GM12878 (cell line): ENCODE results near the gene ADGRF1. TPM values are rescaled to one million over a fixed set of nuclear protein-coding genes. Genes with fewer than 3 reads are reported as not detected.

Source experiments
- ATAC-seq: fragments of 200-7000 bp; cut with Tn5 transposase; 3 replicates; pipeline ENCODE4 v1.9.1; 2020; ENCODE audit warnings: mild to moderate bottlenecking, moderate library complexity
- BruUV-seq: library from RNA; stranded (reverse); fragments of 400-500 nt; replicated peaks from 2 replicates; lab custom pipeline; 2021; lab: Mats Ljungman, UMichigan
- CTCF ChIA-PET: fragments of 300-600 bp; sonication (Branson Sonifier 250); formaldehyde crosslinking; extraction: SDS; loops from one replicate; lab custom pipeline; 2021; ENCODE audit warnings: inconsistent platforms; lab: Yijun Ruan, JAX
- POLR2A ChIA-PET: fragments of 350-600 bp; formaldehyde crosslinking; extraction: SDS; loops from one replicate; lab custom pipeline; 2021; ENCODE audit warnings: inconsistent platforms; lab: Charles Lee
- RAD21 ChIA-PET: fragments of 300-600 bp; sonication (Branson Sonifier 250); formaldehyde crosslinking; loops from one replicate; lab custom pipeline; 2023; ENCODE audit warnings: antibody characterized with exemption; ENCODE audit not compliant: unreplicated experiment; lab: Charles Lee
- SMC1A ChIA-PET: fragments of 300-600 bp; sonication (Branson Sonifier 250); formaldehyde crosslinking; loops from one replicate; lab custom pipeline; 2023; ENCODE audit not compliant: unreplicated experiment, uncharacterized antibody; lab: Charles Lee
- DNase-seq: peaks from one replicate; pipeline ENCODE4 v3.0.0-alpha.2; 2011; ENCODE audit warnings: low read depth, low spot score
- FAIRE-seq: peaks from 3 replicates; lab custom pipeline; 2011; peaks lifted over from hg19 to GRCh38; lab: Jason Lieb, UNC
- H2AFZ ChIP-seq: 2 replicates; pipeline ENCODE4 v1.6.0; 2011; ENCODE audit warnings: low read depth, low read length, control low read depth; ENCODE audit not compliant: control insufficient read depth
- H3K27ac ChIP-seq: 2 replicates; pipeline ENCODE4 v1.5.1; 2011; ENCODE audit warnings: control low read depth; ENCODE audit not compliant: control insufficient read depth, insufficient read depth
- H3K27me3 ChIP-seq, 2 experiments: replicated peaks in 1 of 2; 2 replicates each; pipeline versions ENCODE4 v1.6.0 to v1.6.1; 2011; ENCODE audit warnings: low read length in 1 of 2; ENCODE audit not compliant: control insufficient read depth in 2 of 2, insufficient read depth in 2 of 2
- H3K36me3 ChIP-seq, 2 experiments: 2 replicates each; pipeline ENCODE4 v1.5.1; 2011; ENCODE audit warnings: low read length in 1 of 2; ENCODE audit not compliant: control insufficient read depth in 2 of 2, insufficient read depth in 2 of 2
- H3K4me1 ChIP-seq: 2 replicates; pipeline ENCODE4 v1.6.1; 2011; ENCODE audit warnings: mild to moderate bottlenecking, low read length, moderate library complexity, mixed read lengths; ENCODE audit not compliant: control insufficient read depth, insufficient read depth
- H3K4me2 ChIP-seq: 2 replicates; pipeline ENCODE4 v1.6.0; 2011; ENCODE audit warnings: control low read depth; ENCODE audit not compliant: control insufficient read depth, insufficient read depth
- H3K4me3 ChIP-seq: fragments of 200-600 bp; sonication (generic); 2 replicates; pipeline ENCODE4 v1.5.1; 2016
- H3K79me2 ChIP-seq: 2 replicates; pipeline ENCODE4 v1.6.0; 2011; ENCODE audit warnings: low read length; ENCODE audit not compliant: control insufficient read depth, insufficient read depth
- H3K9ac ChIP-seq: 2 replicates; pipeline ENCODE4 v1.8.0; 2011; ENCODE audit warnings: low read length, control low read depth, mixed read lengths; ENCODE audit not compliant: control insufficient read depth, insufficient read depth
- H3K9me3 ChIP-seq: replicated peaks from 3 replicates; pipeline ENCODE4 v1.5.1; 2011; ENCODE audit warnings: mild to moderate bottlenecking, low read length; ENCODE audit not compliant: control insufficient read depth, insufficient read depth
- H4K20me1 ChIP-seq: 2 replicates; pipeline ENCODE4 v1.6.0; 2011; ENCODE audit not compliant: control insufficient read depth, insufficient read depth
- ASH2L ChIP-seq: fragments of 300-600, 200-600 bp; sonication (generic); IDR thresholded peaks from 2 replicates; pipeline ENCODE4 v1.6.1; 2017; ENCODE audit warnings: low read depth, mild to moderate bottlenecking, borderline replicate concordance
- ATF7 ChIP-seq: fragments of 450-650 bp; IDR thresholded peaks from 2 replicates; pipeline ENCODE4 v1.6.1; 2016; ENCODE audit warnings: low read depth, mild to moderate bottlenecking
- CHD4 ChIP-seq: fragments of 200-600 bp; sonication (generic); IDR thresholded peaks from 2 replicates; pipeline ENCODE4 v1.6.1; 2016; ENCODE audit warnings: mild to moderate bottlenecking
- JUND ChIP-seq: IDR thresholded peaks from 2 replicates; pipeline ENCODE4 v1.6.1; 2012; ENCODE audit warnings: low read depth, mild to moderate bottlenecking, low read length, improper control_type of control experiment, moderate library complexity
- KDM1A ChIP-seq: fragments of 200-600 bp; sonication (generic); IDR thresholded peaks from 2 replicates; pipeline ENCODE4 v1.6.1; 2016; ENCODE audit warnings: borderline replicate concordance
- MYC ChIP-seq: IDR thresholded peaks from 2 replicates; pipeline ENCODE4 v1.6.1; 2011; ENCODE audit warnings: mild to moderate bottlenecking, low read length, moderate library complexity, inconsistent platforms; ENCODE audit not compliant: insufficient read depth, insufficient replicate concordance, insufficient read length, severe bottlenecking
- NFIC ChIP-seq: IDR thresholded peaks from 2 replicates; pipeline ENCODE4 v1.6.1; 2012; ENCODE audit warnings: low read depth, mild to moderate bottlenecking, inconsistent platforms, low read length, moderate library complexity
- NFYB ChIP-seq: IDR thresholded peaks from 2 replicates; pipeline ENCODE4 v1.6.1; 2011; ENCODE audit warnings: low read depth, mild to moderate bottlenecking, low read length, improper control_type of control experiment, moderate library complexity; ENCODE audit not compliant: insufficient read depth
- NKRF ChIP-seq: fragments of 450-650 bp; conservative IDR thresholded peaks from 2 replicates; pipeline ENCODE4 v1.6.1; 2017; ENCODE audit warnings: mild to moderate bottlenecking, moderate library complexity
- PAX5 ChIP-seq: IDR thresholded peaks from 2 replicates; pipeline ENCODE4 v1.6.1; 2011; ENCODE audit warnings: low read depth, low read length, borderline replicate concordance
- POLR2A ChIP-seq: IDR thresholded peaks from 2 replicates; pipeline ENCODE4 v1.6.1; 2011; ENCODE audit warnings: low read depth, mild to moderate bottlenecking, low read length
- SIN3A ChIP-seq: IDR thresholded peaks from 2 replicates; pipeline ENCODE4 v1.6.1; 2012; ENCODE audit warnings: low read depth, low read length, improper control_type of control experiment
- SIX5 ChIP-seq: IDR thresholded peaks from 2 replicates; pipeline ENCODE4 v1.6.1; 2011; ENCODE audit warnings: mild to moderate bottlenecking, low read depth, low read length, moderate library complexity; ENCODE audit not compliant: severe bottlenecking
- SREBF1 ChIP-seq: IDR thresholded peaks from 2 replicates; pipeline ENCODE4 v1.6.1; 2012; ENCODE audit warnings: mild to moderate bottlenecking, low read length
- SREBF2 ChIP-seq: IDR thresholded peaks from 2 replicates; pipeline ENCODE4 v1.6.1; 2012; ENCODE audit warnings: mild to moderate bottlenecking, low read length
- SUZ12 ChIP-seq: fragments of 200-600 bp; sonication (generic); IDR thresholded peaks from one replicate; pipeline ENCODE4 v1.6.1; 2018; ENCODE audit warnings: antibody characterized with exemption, mild to moderate bottlenecking; ENCODE audit not compliant: unreplicated experiment
- ZBTB11 ChIP-seq: fragments of 450-650 bp; formaldehyde crosslinking; IDR thresholded peaks from 2 replicates; pipeline ENCODE4 v1.5.0; 2022; ENCODE audit warnings: mild to moderate bottlenecking, missing genetic modification characterization
- WGBS: methylation state at CpG from one replicate; pipeline ENCODE4 v1.1.6; 2016; ENCODE audit warnings: low lambda C conversion rate; ENCODE audit not compliant: insufficient replicate concordance, insufficient coverage; ENCODE audit errors: missing lambda C conversion rate; 5-methylcytosine and 5-hydroxymethylcytosine counted together
- in situ Hi-C: fragments of 300-500 bp; cut with MboI; formaldehyde crosslinking; loops from 9 replicates; pipeline ENCODE4 v1.14.3; 2018; ENCODE audit warnings: mixed read lengths
- intact Hi-C: fragments of 100-400 bp; cut with micrococcal nuclease; formaldehyde crosslinking; loops from one replicate; pipeline ENCODE4 v1.14.2; 2022; ENCODE audit not compliant: unreplicated experiment
- polyA plus RNA-seq, 11 experiments: library from polyadenylated mRNA; depleted of rRNA in 4 of 11; unstranded in 6 of 11; stranded (reverse) in 5 of 11; fragments of >200 nt; fragmentation: Nextera tagmentation in 4 of 11; fragmentation: Illumina TruSeq in 1 of 11; extraction: Ambion mirVana in 4 of 11; extraction: Trizol in 1 of 11; gene quantifications; 1 replicate in 1 of 11; 2 replicates in 10 of 11; pipeline versions ENCODE4 v1.2.1 to v1.2.3, GENCODE V29; 2011 to 2016; ENCODE audit warnings: inconsistent platforms in 2 of 11, missing spikeins in 2 of 11, low read depth in 1 of 11
- total RNA-seq, 4 experiments: library from RNA; depleted of rRNA in 3 of 4; stranded (reverse); fragments of >200 nt in 3 of 4; fragmentation: Illumina TruSeq in 1 of 4; extraction: Trizol in 1 of 4; gene quantifications; 2 replicates each; pipeline versions ENCODE4 v1.2.1 to v1.2.3, GENCODE V29; 2013 to 2021

Gene ADGRF1
- total and polyA plus RNA-seq, 10 of the 15 experiments (the other 5 are each of a cell fraction or from before 2014, with no cell fraction given), result 0.05 TPM; not detected in 9

GRCh38 chr6:46990031-46990644 lies 52.0 kb downstream of the ADGRF1 start:
- Histone ChIP-seq H4K20me1 (no peaks in the 10 kb centered on the region), H3K27me3 (no peaks in the 10 kb centered on the region), H3K36me3 (no peaks in the 10 kb centered on the region), H3K9me3 (no peaks in the 10 kb centered on the region), H3K79me2 (no peaks in the 10 kb centered on the region), H3K4me1 (no peaks in the 10 kb centered on the region), H3K4me2 (no peak overlapping the region), H2AFZ (no peak overlapping the region), H3K27ac (no peak overlapping the region), H3K4me3 (no peak overlapping the region), H3K9ac (no peak overlapping the region)
- intact Hi-C loops, result loop anchor here (10.0 kb wide), 1 partner anchor 565 kb away; no protein-coding TSS in a partner anchor
- DNase-seq, result no peak
- TF ChIP-seq POLR2A (no peak), NKRF (no peak), SIX5 (no peak), PAX5 (no peak), KDM1A (no peak), ASH2L (no peak), JUND (no peak), ATF7 (no peak), NFIC (no peak), NFYB (no peak), SREBF1 (no peak), SUZ12 (no peak), MYC (no peak), SIN3A (no peak), CHD4 (no peak), ZBTB11 (CRISPR knock-in tag) (no peak), SREBF2 (no peak)
- ChIA-PET RAD21 (no interaction called here), SMC1A (no interaction called here), CTCF (no interaction called here), POLR2A (no interaction called here)
- in situ Hi-C loops, result no loop called here
- no TSS peak for BruUV-seq
- no peak for ATAC-seq
- WGBS, result 8% methylated on average over 6 of the region's 6 CpGs
- FAIRE-seq, result no peak
